OCI-LY3 (cell line): ENCODE results near the gene TMEM63A.

Source experiments
- CTCF ChIP-seq: fragments of 200-600, 300-600 bp; sonication (generic); IDR thresholded peaks from 2 replicates; pipeline ENCODE4 v1.5.1; 2014; ENCODE audit warnings: antibody characterized with exemption, low read length, low read depth
- EZH2phosphoT487 ChIP-seq: fragments of 200-600 bp; shearing (Covaris generic); IDR thresholded peaks from 2 replicates; pipeline ENCODE4 v1.6.1; 2018; ENCODE audit warnings: antibody characterized with exemption, mixed run types, low read depth

- TF ChIP-seq CTCF = no peak
- no peak for TF ChIP-seq EZH2phosphoT487
Measured at GRCh38 chr1:225915538-225915991, 33.4 kb upstream of the TMEM63A start.
